ENCODE data around the gene QPCT.
"Not testable (repeated sequence)": the region's sequence is repeated elsewhere in the genome, so short reads cannot be mapped to it uniquely, and the experiment has no call there.

Gene QPCT

GRCh38 chr2:37387148-37387835 lies 42.9 kb downstream of the QPCT start:
- intact Hi-C loops (cut with DNase I), result no loop called here
- no peak for DNase-seq

GRCh38 chr2:37388074-37388473 lies 43.6 kb downstream of the QPCT start:
- intact Hi-C loops (cut with DNase I), result no loop called here
- DNase-seq, result no peak

GRCh38 chr2:37389395-37389794 lies 45.0 kb downstream of the QPCT start:
- DNase-seq, result no peak
- intact Hi-C loops (cut with DNase I), result no loop called here

- DNase-seq, result peak in 6 of 10 donors; percentile 19 to 88 (median 44)
- intact Hi-C loops (cut with DNase I), result no loop called here
Observed at GRCh38 chr2:37389989-37390765, 45.7 kb downstream of the QPCT start.

GRCh38 chr2:37390777-37391176 lies 46.3 kb downstream of the QPCT start:
- no peak for DNase-seq
- intact Hi-C loops (cut with DNase I), result no loop called here

GRCh38 chr2:37391711-37392110 lies 47.3 kb downstream of the QPCT start:
- no peak for DNase-seq
- intact Hi-C loops (cut with DNase I), result no loop called here

- DNase-seq, result no peak
- intact Hi-C loops (cut with DNase I), result no loop called here
Observed at GRCh38 chr2:37392428-37392827, 48.0 kb downstream of the QPCT start.

- no peak for DNase-seq
- intact Hi-C loops (cut with DNase I), result no loop called here
Observed at GRCh38 chr2:37394263-37394662, 49.8 kb downstream of the QPCT start.

GRCh38 chr2:37394796-37395555 lies 50.5 kb downstream of the QPCT start:
- intact Hi-C loops (cut with DNase I), result loop anchor here (5.0 kb wide), 1 partner anchor 482 kb away; no protein-coding TSS in a partner anchor
- no peak for DNase-seq

- intact Hi-C loops (cut with DNase I), result loop anchor here (1.0 to 5.0 kb wide), 3 partner anchors 435 to 877 kb away; no protein-coding TSS in a partner anchor
- DNase-seq, result no peak
Observed at GRCh38 chr2:37396890-37397565, 52.6 kb downstream of the QPCT start.

GRCh38 chr2:37398990-37399389 lies 54.6 kb downstream of the QPCT start:
- intact Hi-C loops (cut with DNase I), result loop anchor here (5.0 kb wide), 1 partner anchor 478 kb away; no protein-coding TSS in a partner anchor
- no peak for DNase-seq

- intact Hi-C loops (cut with DNase I), result no loop called here
- DNase-seq, result no peak
Observed at GRCh38 chr2:37400041-37400440, 55.6 kb downstream of the QPCT start.

GRCh38 chr2:37402636-37403035 lies 58.2 kb downstream of the QPCT start:
- intact Hi-C loops (cut with DNase I), result no loop called here
- DNase-seq, result no peak

- no peak for DNase-seq
- intact Hi-C loops (cut with DNase I), result no loop called here
Observed at GRCh38 chr2:37405781-37406180, 61.4 kb downstream of the QPCT start.

GRCh38 chr2:37412231-37412630 lies 67.8 kb downstream of the QPCT start:
- no peak for DNase-seq
- intact Hi-C loops (cut with DNase I), result loop anchor here (5.0 to 10.0 kb wide), 2 partner anchors 253 to 465 kb away; no protein-coding TSS in a partner anchor

- not testable (repeated sequence) for DNase-seq
- intact Hi-C loops (cut with DNase I), result loop anchor here (1.0 to 10.0 kb wide), 3 partner anchors 251 to 463 kb away; no protein-coding TSS in a partner anchor
Observed at GRCh38 chr2:37413911-37414469, 69.6 kb downstream of the QPCT start.

- DNase-seq, result no peak
- intact Hi-C loops (cut with DNase I), result loop anchor here (1.0 to 10.0 kb wide), 3 partner anchors 250 to 463 kb away; no protein-coding TSS in a partner anchor
Observed at GRCh38 chr2:37414470-37414949, 70.1 kb downstream of the QPCT start.

GRCh38 chr2:37415128-37415820 lies 70.8 kb downstream of the QPCT start:
- intact Hi-C loops (cut with DNase I), result loop anchor here (10.0 kb wide), 1 partner anchor 250 kb away; no protein-coding TSS in a partner anchor
- no peak for DNase-seq

GRCh38 chr2:37417321-37417720 lies 72.9 kb downstream of the QPCT start:
- intact Hi-C loops (cut with DNase I), result loop anchor here (10.0 kb wide), 1 partner anchor 247 kb away; no protein-coding TSS in a partner anchor

More at GRCh38 chr2:37417321-37417720, 72.9 kb downstream of the QPCT start:
- DNase-seq, result no peak

Data from posterior cingulate gyrus (tissue), 11 donors.